Right cardiac atrium (tissue), 5 donors: Measurements from ENCODE around the gene DNAH17. TPM values are rescaled to one million over a fixed set of nuclear protein-coding genes. Genes with fewer than 3 reads are reported as not detected.
"Not testable (repeated sequence)": the region's sequence is repeated elsewhere in the genome, so short reads cannot be mapped to it uniquely, and the experiment has no call there.

ENCODE experiments used
- ATAC-seq, 2 donors: fragments of 200-7000 bp; cut with Tn5 transposase; one replicate each; pipeline versions ENCODE4 v1.8.0 to v1.9.1; 2020; ENCODE audit warnings: moderate library complexity in 2 of 2, mild to moderate bottlenecking in 1 of 2
- DNase-seq, 3 donors: peaks; one replicate each; pipeline ENCODE4 v3.0.0-alpha.2; 2020
- H3K27ac ChIP-seq: one replicate; pipeline ENCODE4 v1.5.1; 2013; ENCODE audit warnings: mild to moderate bottlenecking, low read length, control low read depth, moderate library complexity
- H3K27me3 ChIP-seq: one replicate; pipeline ENCODE4 v1.6.1; 2013; ENCODE audit not compliant: control insufficient read depth, insufficient read depth
- H3K4me1 ChIP-seq: one replicate; pipeline ENCODE4 v1.6.1; 2013; ENCODE audit warnings: low read length; ENCODE audit not compliant: control insufficient read depth, insufficient read depth
- H3K4me3 ChIP-seq: one replicate; pipeline ENCODE4 v1.5.1; 2013; ENCODE audit warnings: low read length, control low read depth
- H3K9me3 ChIP-seq: one replicate; pipeline ENCODE4 v1.6.1; 2013; ENCODE audit warnings: low read length; ENCODE audit not compliant: control insufficient read depth
- WGBS: extraction: QIAGEN DNeasy Blood & Tissue Kit; methylation state at CpG from one replicate; pipeline ENCODE4 v1.1.7; 2013; 5-methylcytosine and 5-hydroxymethylcytosine counted together
- intact Hi-C, 4 donors: fragments of 100-400 bp; cut with DNase I; formaldehyde crosslinking; loops; one replicate each; pipeline versions ENCODE4 v1.11.0 to v1.14.0; 2022 to 2023
- polyA plus RNA-seq: library from polyadenylated mRNA; stranded (reverse); fragments of 200-250 nt; gene quantifications from one replicate; pipeline ENCODE4 v1.2.3, GENCODE V29; 2013
- total RNA-seq, 4 donors: library from RNA; stranded (reverse); fragmentation: NEBNext Ultra II Directional; extraction: Animal tissue kit (Norgen Biotek cat#: 25700); gene quantifications; one replicate each; pipeline ENCODE4 v1.2.1, GENCODE V29; 2021
- donor health status: healthy with polysubstance abuse.
- donor health status: DM: no; HTN: yes; CAD: no.
- donor health status: DM: no; HTN: no; CAD: no.
- donor health status: DM: no; HTN: yes; CAD: no; lungs with severe emphysema.
- donor health status: DM: yes; HTN: yes; CAD: no.

DNAH17 gene
- total and polyA plus RNA-seq, 5 donors, result 0.06 to 0.28 (median 0.19) TPM; not detected in 1

- H3K27ac ChIP-seq, result no peak overlapping the region
- peaks cover 2% of the 10 kb centered on the region for H3K4me1 ChIP-seq
- intact Hi-C loops, result no loop called here
- ATAC-seq, result no peak
- no peak overlapping the region for H3K4me3 ChIP-seq
- no peaks in the 10 kb centered on the region for H3K27me3 ChIP-seq
- 94% methylated on average over 18 of the region's 18 CpGs for WGBS
- H3K9me3 ChIP-seq, result no peaks in the 10 kb centered on the region
- DNase-seq, result peak in 1 of 3 donors; percentile 38
Observed at GRCh38 chr17:78514521-78514920, 62.7 kb downstream of the DNAH17 start.

- Histone ChIP-seq H3K27me3 (no peaks in the 10 kb centered on the region), H3K27ac (no peak overlapping the region), H3K4me3 (no peak overlapping the region), H3K4me1 (peaks cover 2% of the 10 kb centered on the region), H3K9me3 (no peaks in the 10 kb centered on the region)
- ATAC-seq, result peak in 1 of 2 donors; percentile 26
- 48% methylated on average over 4 of the region's 4 CpGs for WGBS
- intact Hi-C loops, result no loop called here
- no peak for DNase-seq
Observed at GRCh38 chr17:78512976-78513375, 64.2 kb downstream of the DNAH17 start.

GRCh38 chr17:78510141-78511075 lies 66.8 kb downstream of the DNAH17 start:
- intact Hi-C loops, result no loop called here
- Histone ChIP-seq H3K9me3 (no peaks in the 10 kb centered on the region), H3K4me1 (no peaks in the 10 kb centered on the region), H3K27ac (no peak overlapping the region), H3K4me3 (no peak overlapping the region), H3K27me3 (no peaks in the 10 kb centered on the region)
- WGBS, result 90% methylated on average over 28 of the region's 28 CpGs
- DNase-seq (peak in 1 of 3 donors; percentile 28), ATAC-seq (no peak)

GRCh38 chr17:78507526-78507925 lies 69.7 kb downstream of the DNAH17 start:
- H3K27ac ChIP-seq, result no peak overlapping the region
- ATAC-seq (no peak), DNase-seq (peak in 1 of 3 donors; percentile 34)
- no peaks in the 10 kb centered on the region for H3K9me3 ChIP-seq
- WGBS, result 96% methylated on average over 11 of the region's 11 CpGs
- intact Hi-C loops, result no loop called here
- H3K4me3 ChIP-seq, result no peak overlapping the region
- H3K4me1 ChIP-seq, result no peaks in the 10 kb centered on the region
- H3K27me3 ChIP-seq, result no peaks in the 10 kb centered on the region

- no peak overlapping the region for H3K4me3 ChIP-seq
- no peaks in the 10 kb centered on the region for H3K4me1 ChIP-seq
- no peaks in the 10 kb centered on the region for H3K27me3 ChIP-seq
- intact Hi-C loops, result no loop called here
- H3K9me3 ChIP-seq, result no peaks in the 10 kb centered on the region
- WGBS, result 69% methylated on average over 20 of the region's 20 CpGs
- no peak overlapping the region for H3K27ac ChIP-seq
- DNase-seq (peak in 1 of 3 donors; percentile 16), ATAC-seq (peak in 1 of 2 donors; percentile 16)
Observed at GRCh38 chr17:78506454-78507309, 70.5 kb downstream of the DNAH17 start.

GRCh38 chr17:78504156-78504925 lies 72.9 kb downstream of the DNAH17 start:
- ATAC-seq (no peak), DNase-seq (peak in 1 of 3 donors; percentile 26)
- Histone ChIP-seq H3K4me3 (no peak overlapping the region), H3K9me3 (no peaks in the 10 kb centered on the region), H3K27ac (no peak overlapping the region), H3K27me3 (no peaks in the 10 kb centered on the region), H3K4me1 (no peaks in the 10 kb centered on the region)
- WGBS, result 88% methylated on average over 21 of the region's 21 CpGs
- intact Hi-C loops, result no loop called here

GRCh38 chr17:78503388-78503787 lies 73.8 kb downstream of the DNAH17 start:
- intact Hi-C loops, H3K4me3 ChIP-seq, H3K9me3 ChIP-seq, H3K27ac ChIP-seq, ATAC-seq, H3K4me1 ChIP-seq, H3K27me3 ChIP-seq: not testable (repeated sequence)
- DNase-seq, result peak in 1 of 3 donors; percentile 16
- WGBS, result 96% methylated on average over 11 of the region's 11 CpGs

- ATAC-seq (no peak), DNase-seq (peak in 1 of 3 donors; percentile 17)
- Histone ChIP-seq H3K9me3 (no peaks in the 10 kb centered on the region), H3K4me3 (no peak overlapping the region), H3K27me3 (no peaks in the 10 kb centered on the region), H3K27ac (no peak overlapping the region), H3K4me1 (no peaks in the 10 kb centered on the region)
- intact Hi-C loops, result no loop called here
- 86% methylated on average over 25 of the region's 25 CpGs for WGBS
Observed at GRCh38 chr17:78502611-78503148, 74.5 kb downstream of the DNAH17 start.

GRCh38 chr17:78501241-78502036 lies 75.8 kb downstream of the DNAH17 start:
- intact Hi-C loops, result no loop called here
- no peak overlapping the region for H3K4me3 ChIP-seq
- peak in 2 of 3 donors; percentile 38 to 57 for DNase-seq
- no peaks in the 10 kb centered on the region for H3K9me3 ChIP-seq
- no peaks in the 10 kb centered on the region for H3K27me3 ChIP-seq
- no peaks in the 10 kb centered on the region for H3K4me1 ChIP-seq
- ATAC-seq, result no peak
- H3K27ac ChIP-seq, result no peak overlapping the region
- WGBS, result 90% methylated on average over 27 of the region's 27 CpGs

GRCh38 chr17:78500806-78501205 lies 76.4 kb downstream of the DNAH17 start:
- 93% methylated on average over 7 of the region's 7 CpGs for WGBS
- H3K4me3 ChIP-seq, result no peak overlapping the region
- no peaks in the 10 kb centered on the region for H3K27me3 ChIP-seq
- DNase-seq (peak in 2 of 3 donors; percentile 18 to 29), ATAC-seq (no peak)
- no peaks in the 10 kb centered on the region for H3K4me1 ChIP-seq
- H3K27ac ChIP-seq, result no peak overlapping the region
- H3K9me3 ChIP-seq, result no peaks in the 10 kb centered on the region
- intact Hi-C loops, result no loop called here
